Bone marrow (tissue), 2 donors: Measurements from ENCODE around the gene OR4A5.
"Not testable (repeated sequence)": the region's sequence is repeated elsewhere in the genome, so short reads cannot be mapped to it uniquely, and the experiment has no call there.

Experiments used
- DNase-seq, 2 donors: peaks; one replicate each; lab custom pipeline; 2025; lab: John Stamatoyannopoulos, UW

OR4A5 gene, protein sequence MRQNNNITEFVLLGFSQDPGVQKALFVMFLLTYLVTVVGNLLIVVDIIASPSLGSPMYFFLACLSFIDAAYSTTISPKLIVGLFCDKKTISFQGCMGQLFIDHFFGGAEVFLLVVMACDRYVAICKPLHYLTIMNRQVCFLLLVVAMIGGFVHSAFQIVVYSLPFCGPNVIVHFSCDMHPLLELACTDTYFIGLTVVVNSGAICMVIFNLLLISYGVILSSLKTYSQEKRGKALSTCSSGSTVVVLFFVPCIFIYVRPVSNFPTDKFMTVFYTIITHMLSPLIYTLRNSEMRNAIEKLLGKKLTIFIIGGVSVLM

GRCh38 chr11:54706532-54706931 is at the start of gene OR4A5:
OR4A5 (plus strand) TSS chr11:54706832; CDS start chr11:54706885, 53 bp downstream.
- DNase-seq = not testable (repeated sequence)

- not testable (repeated sequence) for DNase-seq
Measured at GRCh38 chr11:54720094-54720493, 13.5 kb downstream of the OR4A5 start.
